ENCODE measurements around the gene CSTF2.

Gene CSTF2, protein sequence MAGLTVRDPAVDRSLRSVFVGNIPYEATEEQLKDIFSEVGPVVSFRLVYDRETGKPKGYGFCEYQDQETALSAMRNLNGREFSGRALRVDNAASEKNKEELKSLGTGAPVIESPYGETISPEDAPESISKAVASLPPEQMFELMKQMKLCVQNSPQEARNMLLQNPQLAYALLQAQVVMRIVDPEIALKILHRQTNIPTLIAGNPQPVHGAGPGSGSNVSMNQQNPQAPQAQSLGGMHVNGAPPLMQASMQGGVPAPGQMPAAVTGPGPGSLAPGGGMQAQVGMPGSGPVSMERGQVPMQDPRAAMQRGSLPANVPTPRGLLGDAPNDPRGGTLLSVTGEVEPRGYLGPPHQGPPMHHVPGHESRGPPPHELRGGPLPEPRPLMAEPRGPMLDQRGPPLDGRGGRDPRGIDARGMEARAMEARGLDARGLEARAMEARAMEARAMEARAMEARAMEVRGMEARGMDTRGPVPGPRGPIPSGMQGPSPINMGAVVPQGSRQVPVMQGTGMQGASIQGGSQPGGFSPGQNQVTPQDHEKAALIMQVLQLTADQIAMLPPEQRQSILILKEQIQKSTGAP

DNA sequence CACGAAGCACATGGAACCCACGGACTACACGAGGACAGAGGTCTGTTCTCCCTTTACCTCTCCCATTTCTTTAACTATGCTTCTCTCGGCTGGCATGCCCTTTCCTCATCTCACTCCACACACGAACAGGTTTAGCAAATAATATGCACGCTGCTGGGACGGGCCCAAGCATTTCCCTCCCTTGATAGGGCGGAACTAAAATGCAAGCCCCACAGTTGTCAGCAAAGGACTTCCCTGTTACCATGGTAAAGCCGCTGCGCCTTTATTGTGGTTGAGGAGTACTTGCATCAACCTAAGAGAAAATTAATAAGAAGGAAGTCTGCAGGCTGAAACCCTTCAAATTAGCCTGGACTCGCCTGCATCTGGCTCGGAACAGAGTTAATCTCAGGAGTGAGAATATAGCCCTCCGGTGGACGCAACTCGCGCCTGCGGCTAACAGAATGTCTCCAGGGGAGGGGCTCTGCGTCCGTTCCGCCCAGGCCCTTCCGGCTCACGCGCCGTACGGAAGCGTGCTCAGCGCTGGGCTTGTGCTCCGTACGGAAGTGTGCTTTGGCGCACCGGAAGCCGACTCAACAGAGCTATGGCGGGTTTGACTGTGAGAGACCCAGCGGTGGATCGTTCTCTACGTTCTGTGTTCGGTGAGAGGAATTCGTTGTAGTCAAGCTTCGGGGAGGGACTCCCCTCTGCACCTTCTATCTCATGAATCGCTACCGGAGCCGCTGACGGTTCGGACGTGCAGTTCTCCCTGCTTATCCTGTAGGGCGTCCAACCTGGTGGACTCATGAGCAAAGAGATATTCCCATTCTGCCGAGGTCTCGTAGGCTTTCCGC, at the start of gene CSTF2:
Gene CSTF2 (plus strand): TSS at position 555 of the 830 bp plus-strand sequence. CDS start 26 bp downstream, at position 581.
- TF ChIP-seq TAF1 (IDR thresholded peaks at IDR 0.05; ENCODE audit: low read depth) (peak; percentile 73; the same call in 1 of the 2 replicates), FOXM1 (IDR thresholded peaks at IDR 0.05; ENCODE audit: borderline replicate concordance, low read depth) (no peak), YY1 (IDR thresholded peaks at IDR 0.05; ENCODE audit: low read depth) (peak; percentile 86), TCF12 (IDR thresholded peaks at IDR 0.05; ENCODE audit: low read depth) (no peak), CEBPB (IDR thresholded peaks at IDR 0.05) (no peak)
- TF ChIP-seq, protein P1, sequence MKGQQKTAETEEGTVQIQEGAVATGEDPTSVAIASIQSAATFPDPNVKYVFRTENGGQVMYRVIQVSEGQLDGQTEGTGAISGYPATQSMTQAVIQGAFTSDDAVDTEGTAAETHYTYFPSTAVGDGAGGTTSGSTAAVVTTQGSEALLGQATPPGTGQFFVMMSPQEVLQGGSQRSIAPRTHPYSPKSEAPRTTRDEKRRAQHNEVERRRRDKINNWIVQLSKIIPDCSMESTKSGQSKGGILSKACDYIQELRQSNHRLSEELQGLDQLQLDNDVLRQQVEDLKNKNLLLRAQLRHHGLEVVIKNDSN (IDR thresholded peaks at IDR 0.05) = no peak
- TF ChIP-seq, protein P2, sequence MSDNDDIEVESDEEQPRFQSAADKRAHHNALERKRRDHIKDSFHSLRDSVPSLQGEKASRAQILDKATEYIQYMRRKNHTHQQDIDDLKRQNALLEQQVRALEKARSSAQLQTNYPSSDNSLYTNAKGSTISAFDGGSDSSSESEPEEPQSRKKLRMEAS (IDR thresholded peaks at IDR 0.05) = peak; percentile 67

DNA sequence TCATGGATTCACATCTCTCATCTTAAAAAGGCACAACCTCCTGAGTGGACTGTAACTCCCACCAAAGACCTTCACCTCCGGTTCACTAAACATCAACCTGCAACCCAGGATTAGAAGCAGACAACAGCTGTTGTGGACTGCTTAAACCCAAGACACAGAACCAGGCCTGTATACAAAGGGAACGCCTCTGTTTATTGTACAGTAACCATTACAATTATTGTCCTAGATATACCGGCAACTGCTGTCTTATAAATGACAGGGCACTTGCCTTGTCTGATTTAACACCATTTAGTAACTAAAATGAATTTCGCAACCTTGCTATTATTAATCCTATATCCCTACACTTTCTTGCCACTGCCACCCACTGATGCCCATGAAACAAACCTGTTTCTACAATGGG, 22.8 kb upstream of the CSTF2 start:
- TF ChIP-seq NFIC (IDR thresholded peaks at IDR 0.05) (no peak), TEAD4 (IDR thresholded peaks at IDR 0.05) (no peak), ZBTB7A (IDR thresholded peaks at IDR 0.05; ENCODE audit: low read depth) (no peak), EP300 (IDR thresholded peaks at IDR 0.05; ENCODE audit: borderline replicate concordance) (no peak), CREB1 (IDR thresholded peaks at IDR 0.05; ENCODE audit: low read depth) (no peak), RAD21 (IDR thresholded peaks at IDR 0.05; ENCODE audit: low read depth) (no peak), TCF12 (IDR thresholded peaks at IDR 0.05; ENCODE audit: low read depth) (no peak), CEBPB (IDR thresholded peaks at IDR 0.05) (no peak), FOXM1 (IDR thresholded peaks at IDR 0.05; ENCODE audit: borderline replicate concordance, low read depth) (no peak), YY1 (IDR thresholded peaks at IDR 0.05; ENCODE audit: low read depth) (no peak), EGR1 (IDR thresholded peaks at IDR 0.05) (no peak), TAF1 (IDR thresholded peaks at IDR 0.05; ENCODE audit: low read depth) (no peak)
- TF ChIP-seq, protein P2 (IDR thresholded peaks at IDR 0.05) = no peak
- TF ChIP-seq, protein P3, sequence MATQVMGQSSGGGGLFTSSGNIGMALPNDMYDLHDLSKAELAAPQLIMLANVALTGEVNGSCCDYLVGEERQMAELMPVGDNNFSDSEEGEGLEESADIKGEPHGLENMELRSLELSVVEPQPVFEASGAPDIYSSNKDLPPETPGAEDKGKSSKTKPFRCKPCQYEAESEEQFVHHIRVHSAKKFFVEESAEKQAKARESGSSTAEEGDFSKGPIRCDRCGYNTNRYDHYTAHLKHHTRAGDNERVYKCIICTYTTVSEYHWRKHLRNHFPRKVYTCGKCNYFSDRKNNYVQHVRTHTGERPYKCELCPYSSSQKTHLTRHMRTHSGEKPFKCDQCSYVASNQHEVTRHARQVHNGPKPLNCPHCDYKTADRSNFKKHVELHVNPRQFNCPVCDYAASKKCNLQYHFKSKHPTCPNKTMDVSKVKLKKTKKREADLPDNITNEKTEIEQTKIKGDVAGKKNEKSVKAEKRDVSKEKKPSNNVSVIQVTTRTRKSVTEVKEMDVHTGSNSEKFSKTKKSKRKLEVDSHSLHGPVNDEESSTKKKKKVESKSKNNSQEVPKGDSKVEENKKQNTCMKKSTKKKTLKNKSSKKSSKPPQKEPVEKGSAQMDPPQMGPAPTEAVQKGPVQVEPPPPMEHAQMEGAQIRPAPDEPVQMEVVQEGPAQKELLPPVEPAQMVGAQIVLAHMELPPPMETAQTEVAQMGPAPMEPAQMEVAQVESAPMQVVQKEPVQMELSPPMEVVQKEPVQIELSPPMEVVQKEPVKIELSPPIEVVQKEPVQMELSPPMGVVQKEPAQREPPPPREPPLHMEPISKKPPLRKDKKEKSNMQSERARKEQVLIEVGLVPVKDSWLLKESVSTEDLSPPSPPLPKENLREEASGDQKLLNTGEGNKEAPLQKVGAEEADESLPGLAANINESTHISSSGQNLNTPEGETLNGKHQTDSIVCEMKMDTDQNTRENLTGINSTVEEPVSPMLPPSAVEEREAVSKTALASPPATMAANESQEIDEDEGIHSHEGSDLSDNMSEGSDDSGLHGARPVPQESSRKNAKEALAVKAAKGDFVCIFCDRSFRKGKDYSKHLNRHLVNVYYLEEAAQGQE (IDR thresholded peaks at IDR 0.05; ENCODE audit: low read depth) = no peak
- TF ChIP-seq, protein P1 (IDR thresholded peaks at IDR 0.05) = no peak

DNA sequence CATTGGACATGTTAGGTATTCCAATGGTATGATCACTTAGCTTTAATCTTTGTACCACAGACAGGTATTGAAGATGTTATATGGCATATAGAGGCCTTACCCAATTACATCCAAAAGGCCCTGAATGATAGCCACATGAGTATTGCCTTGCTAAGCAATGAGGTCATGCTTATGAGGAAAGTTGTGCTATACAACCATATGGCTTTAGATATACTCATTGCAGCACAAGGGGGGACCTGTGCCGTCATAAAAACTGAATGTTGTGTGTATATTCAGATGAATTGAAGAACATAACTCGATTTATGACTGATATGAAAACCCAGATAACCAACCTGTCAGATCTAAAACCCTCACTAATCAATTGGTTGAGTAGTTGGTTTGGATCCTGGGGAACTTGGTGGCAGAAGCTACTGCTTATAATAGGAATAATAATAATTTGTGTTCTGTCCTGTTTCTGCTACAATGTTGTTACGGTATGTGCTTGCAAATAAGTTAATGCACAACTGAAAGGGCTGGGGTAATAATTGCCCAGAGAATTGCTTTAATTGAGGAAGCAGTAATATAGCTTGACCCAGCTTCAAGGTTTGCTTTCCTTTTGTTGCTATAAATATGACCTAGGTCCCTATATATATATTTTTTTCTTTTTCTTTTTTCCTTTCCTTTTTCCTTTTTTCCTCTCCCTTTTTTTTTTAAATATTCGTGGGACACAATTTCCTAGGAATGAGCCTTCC, 21.5 kb upstream of the CSTF2 start:
- TF ChIP-seq, protein P2 (IDR thresholded peaks at IDR 0.05) = no peak
- TF ChIP-seq CREB1 (IDR thresholded peaks at IDR 0.05; ENCODE audit: low read depth) = no peak
- TF ChIP-seq TEAD4 (IDR thresholded peaks at IDR 0.05) = no peak
- TF ChIP-seq, protein P1 (IDR thresholded peaks at IDR 0.05) = no peak
- no peak for TF ChIP-seq RAD21 (IDR thresholded peaks at IDR 0.05; ENCODE audit: low read depth)
- no peak for TF ChIP-seq ZBTB7A (IDR thresholded peaks at IDR 0.05; ENCODE audit: low read depth)
- TF ChIP-seq TAF1 (IDR thresholded peaks at IDR 0.05; ENCODE audit: low read depth) = no peak
- TF ChIP-seq YY1 (IDR thresholded peaks at IDR 0.05; ENCODE audit: low read depth) = no peak
- TF ChIP-seq TCF12 (IDR thresholded peaks at IDR 0.05; ENCODE audit: low read depth) = no peak
- no peak for TF ChIP-seq NFIC (IDR thresholded peaks at IDR 0.05)
- TF ChIP-seq EP300 (IDR thresholded peaks at IDR 0.05; ENCODE audit: borderline replicate concordance) = no peak
- TF ChIP-seq, protein P3 (IDR thresholded peaks at IDR 0.05; ENCODE audit: low read depth) = no peak
- TF ChIP-seq CEBPB (IDR thresholded peaks at IDR 0.05) = no peak
- no peak for TF ChIP-seq FOXM1 (IDR thresholded peaks at IDR 0.05; ENCODE audit: borderline replicate concordance, low read depth)
- no peak for TF ChIP-seq EGR1 (IDR thresholded peaks at IDR 0.05)

Data from Ishikawa (cell line).